WTC11 (cell line): ENCODE data around the gene DENR.

Experiments used
- ELF4 ChIP-seq: sonication (generic); formaldehyde crosslinking; IDR thresholded peaks from 2 replicates; pipeline ENCODE4 v1.8.1; 2022; ENCODE audit warnings: low read depth, mild to moderate bottlenecking, moderate library complexity, missing genetic modification reagents
- IRF2 ChIP-seq: sonication (generic); formaldehyde crosslinking; IDR thresholded peaks from 2 replicates; pipeline ENCODE4 v1.8.0; 2022; ENCODE audit warnings: low read depth, missing genetic modification reagents, borderline replicate concordance
- TF ChIP-seq, protein P1 (sequence below): fragments of 200-600 bp; IDR thresholded peaks from 2 replicates; pipeline ENCODE4 v1.8.0; 2022; ENCODE audit warnings: antibody characterized with exemption

DNA sequence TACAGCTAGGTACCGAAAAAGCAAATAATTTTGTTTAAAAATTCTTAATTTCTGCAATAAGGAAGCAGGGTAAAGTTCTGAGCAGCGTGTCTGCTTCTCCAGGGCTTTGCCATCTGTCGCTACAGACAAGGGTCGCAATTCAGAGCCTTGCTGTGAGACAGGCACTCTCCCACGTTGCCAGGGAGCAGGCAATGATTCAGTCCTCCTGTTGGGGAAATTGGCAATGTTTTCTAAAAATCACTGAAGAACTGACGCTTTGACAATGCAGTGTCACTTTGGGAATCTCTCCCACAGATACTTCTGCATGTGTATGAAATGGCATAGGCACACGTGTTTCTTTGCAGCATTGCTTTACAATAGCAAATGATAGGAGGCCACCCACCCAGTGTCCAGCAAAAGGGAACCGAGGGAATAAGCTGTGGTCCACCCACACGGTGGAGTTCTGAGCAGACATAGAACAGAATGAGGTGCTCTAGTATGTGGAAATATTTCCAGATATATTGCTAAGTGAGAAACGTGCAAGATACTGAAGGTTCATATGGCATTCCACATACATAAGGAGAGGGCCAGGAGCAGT lies 66.7 kb downstream of the DENR start:
- TF ChIP-seq IRF2 (CRISPR knock-in tag) = no peak
- TF ChIP-seq, protein P1, sequence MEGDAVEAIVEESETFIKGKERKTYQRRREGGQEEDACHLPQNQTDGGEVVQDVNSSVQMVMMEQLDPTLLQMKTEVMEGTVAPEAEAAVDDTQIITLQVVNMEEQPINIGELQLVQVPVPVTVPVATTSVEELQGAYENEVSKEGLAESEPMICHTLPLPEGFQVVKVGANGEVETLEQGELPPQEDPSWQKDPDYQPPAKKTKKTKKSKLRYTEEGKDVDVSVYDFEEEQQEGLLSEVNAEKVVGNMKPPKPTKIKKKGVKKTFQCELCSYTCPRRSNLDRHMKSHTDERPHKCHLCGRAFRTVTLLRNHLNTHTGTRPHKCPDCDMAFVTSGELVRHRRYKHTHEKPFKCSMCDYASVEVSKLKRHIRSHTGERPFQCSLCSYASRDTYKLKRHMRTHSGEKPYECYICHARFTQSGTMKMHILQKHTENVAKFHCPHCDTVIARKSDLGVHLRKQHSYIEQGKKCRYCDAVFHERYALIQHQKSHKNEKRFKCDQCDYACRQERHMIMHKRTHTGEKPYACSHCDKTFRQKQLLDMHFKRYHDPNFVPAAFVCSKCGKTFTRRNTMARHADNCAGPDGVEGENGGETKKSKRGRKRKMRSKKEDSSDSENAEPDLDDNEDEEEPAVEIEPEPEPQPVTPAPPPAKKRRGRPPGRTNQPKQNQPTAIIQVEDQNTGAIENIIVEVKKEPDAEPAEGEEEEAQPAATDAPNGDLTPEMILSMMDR = no peak
- no peak for TF ChIP-seq ELF4 (CRISPR knock-in tag)
